Progenitor cell of endocrine pancreas (in vitro differentiated cells): Measurements from ENCODE around the gene CORO1C. TPM values are rescaled to one million over a fixed set of nuclear protein-coding genes. Genes with fewer than 3 reads are reported as not detected.

Source experiments
- DNase-seq: peaks from one replicate; pipeline ENCODE4 v3.0.0; 2021; ENCODE audit warnings: low spot score; ENCODE audit not compliant: unreplicated experiment
- H3K27ac Mint-ChIP-seq: 2 replicates; pipeline ENCODE4 v1.8.0; 2021; ENCODE audit warnings: mild to moderate bottlenecking, moderate library complexity, mixed read lengths
- H3K27me3 Mint-ChIP-seq: 2 replicates; pipeline ENCODE4 v1.8.0; 2021; ENCODE audit warnings: mixed read lengths
- H3K36me3 Mint-ChIP-seq: 2 replicates; pipeline ENCODE4 v1.8.0; 2022; ENCODE audit warnings: mixed read lengths; ENCODE audit not compliant: insufficient read depth
- H3K4me1 Mint-ChIP-seq: 2 replicates; pipeline ENCODE4 v1.8.0; 2021; ENCODE audit warnings: low read depth, mixed read lengths
- H3K4me3 Mint-ChIP-seq: 2 replicates; pipeline ENCODE4 v1.8.0; 2021; ENCODE audit warnings: low read depth, mild to moderate bottlenecking, moderate library complexity, mixed read lengths
- H3K9me3 Mint-ChIP-seq: 2 replicates; pipeline ENCODE4 v1.8.0; 2021; ENCODE audit warnings: low read depth, mixed read lengths
- total RNA-seq: library from RNA; stranded (reverse); gene quantifications from 2 replicates; pipeline ENCODE4 v1.2.1, GENCODE V29; 2021
- TF ChIP-seq, protein P1 (sequence below): fragments of 200-600 bp; sonication (generic); IDR thresholded peaks from one replicate; pipeline ENCODE4 v1.5.0; 2021; ENCODE audit warnings: antibody characterized with exemption, mild to moderate bottlenecking; ENCODE audit not compliant: unreplicated experiment

The CORO1C gene
- total RNA-seq, 1 donor from 2014 or later: 68.3 TPM

GRCh38 chr12:108653922-108654321 lies 77.4 kb downstream of the CORO1C start:
- no peak for DNase-seq
- no peaks in the 10 kb centered on the region for H3K27me3 Mint-ChIP-seq
- TF ChIP-seq, protein P1, sequence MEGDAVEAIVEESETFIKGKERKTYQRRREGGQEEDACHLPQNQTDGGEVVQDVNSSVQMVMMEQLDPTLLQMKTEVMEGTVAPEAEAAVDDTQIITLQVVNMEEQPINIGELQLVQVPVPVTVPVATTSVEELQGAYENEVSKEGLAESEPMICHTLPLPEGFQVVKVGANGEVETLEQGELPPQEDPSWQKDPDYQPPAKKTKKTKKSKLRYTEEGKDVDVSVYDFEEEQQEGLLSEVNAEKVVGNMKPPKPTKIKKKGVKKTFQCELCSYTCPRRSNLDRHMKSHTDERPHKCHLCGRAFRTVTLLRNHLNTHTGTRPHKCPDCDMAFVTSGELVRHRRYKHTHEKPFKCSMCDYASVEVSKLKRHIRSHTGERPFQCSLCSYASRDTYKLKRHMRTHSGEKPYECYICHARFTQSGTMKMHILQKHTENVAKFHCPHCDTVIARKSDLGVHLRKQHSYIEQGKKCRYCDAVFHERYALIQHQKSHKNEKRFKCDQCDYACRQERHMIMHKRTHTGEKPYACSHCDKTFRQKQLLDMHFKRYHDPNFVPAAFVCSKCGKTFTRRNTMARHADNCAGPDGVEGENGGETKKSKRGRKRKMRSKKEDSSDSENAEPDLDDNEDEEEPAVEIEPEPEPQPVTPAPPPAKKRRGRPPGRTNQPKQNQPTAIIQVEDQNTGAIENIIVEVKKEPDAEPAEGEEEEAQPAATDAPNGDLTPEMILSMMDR: no peak
- no peak overlapping the region for H3K4me3 Mint-ChIP-seq
- H3K27ac Mint-ChIP-seq: no peak overlapping the region
- no peaks in the 10 kb centered on the region for H3K9me3 Mint-ChIP-seq
- H3K4me1 Mint-ChIP-seq: peaks cover 5% of the 10 kb centered on the region
- peaks cover 21% of the 10 kb centered on the region for H3K36me3 Mint-ChIP-seq

DNA sequence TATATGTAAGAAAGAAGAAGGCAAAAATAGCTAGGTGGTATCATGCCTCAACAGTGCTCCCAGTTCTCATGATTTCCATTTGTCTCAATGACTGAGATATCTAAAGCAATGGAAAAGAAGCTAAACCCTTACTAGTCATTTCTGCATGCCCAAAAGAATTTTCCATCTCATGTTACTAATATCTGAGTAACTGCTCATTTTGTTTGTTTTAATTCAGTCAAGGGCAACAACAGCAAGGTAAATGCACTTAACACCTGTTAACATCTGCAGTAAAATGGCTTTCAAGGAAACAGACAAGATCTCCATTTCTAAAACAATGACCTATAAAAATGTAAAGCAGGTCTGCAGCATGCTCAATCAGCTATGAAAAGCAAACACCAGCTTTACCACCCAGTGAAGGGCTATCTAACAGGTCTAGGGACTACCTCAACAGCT lies 78.2 kb downstream of the CORO1C start:
- TF ChIP-seq, protein P1: no peak
- Mint-ChIP-seq H3K27ac (no peak overlapping the region), H3K36me3 (peaks cover 22% of the 10 kb centered on the region), H3K4me3 (no peak overlapping the region), H3K27me3 (no peaks in the 10 kb centered on the region), H3K4me1 (peaks cover 5% of the 10 kb centered on the region), H3K9me3 (no peaks in the 10 kb centered on the region)
- no peak for DNase-seq

GRCh38 chr12:108650083-108650482 lies 81.2 kb downstream of the CORO1C start:
- peaks cover 20% of the 10 kb centered on the region for H3K36me3 Mint-ChIP-seq
- TF ChIP-seq, protein P1: no peak

GRCh38 chr12:108649669-108650068 lies 81.6 kb downstream of the CORO1C start:
- Mint-ChIP-seq H3K27ac (no peak overlapping the region), H3K4me3 (no peak overlapping the region), H3K27me3 (no peaks in the 10 kb centered on the region), H3K4me1 (peaks cover 5% of the 10 kb centered on the region), H3K9me3 (no peaks in the 10 kb centered on the region), H3K36me3 (peaks cover 19% of the 10 kb centered on the region)
- TF ChIP-seq, protein P1: no peak
- no peak for DNase-seq

More at GRCh38 chr12:108650083-108650482, 81.2 kb downstream of the CORO1C start:
- DNase-seq: no peak
- Mint-ChIP-seq H3K27ac (no peak overlapping the region), H3K9me3 (no peaks in the 10 kb centered on the region), H3K4me3 (no peak overlapping the region), H3K27me3 (no peaks in the 10 kb centered on the region), H3K4me1 (peaks cover 5% of the 10 kb centered on the region)

DNA sequence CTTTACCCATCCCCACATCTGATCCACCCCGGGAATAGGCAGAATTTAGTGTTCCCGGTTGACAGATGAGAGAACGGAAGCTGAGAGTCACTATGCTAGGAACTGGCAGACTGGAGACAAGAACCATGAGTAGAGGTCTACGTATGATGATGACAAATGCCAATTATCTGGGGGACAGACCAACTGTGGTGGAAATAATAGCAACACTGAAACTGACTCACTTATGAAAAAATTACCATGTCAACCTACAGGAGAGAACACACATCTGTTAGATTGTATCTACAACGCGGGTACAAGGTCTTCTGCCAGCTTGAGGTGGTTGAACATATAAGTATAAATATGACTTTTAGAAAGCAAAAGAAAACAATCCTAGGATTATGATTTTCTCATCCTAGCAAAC lies 82.2 kb downstream of the CORO1C start:
- no peak overlapping the region for H3K27ac Mint-ChIP-seq
- no peaks in the 10 kb centered on the region for H3K9me3 Mint-ChIP-seq
- H3K4me1 Mint-ChIP-seq: peaks cover 5% of the 10 kb centered on the region
- peaks cover 19% of the 10 kb centered on the region for H3K36me3 Mint-ChIP-seq
- no peaks in the 10 kb centered on the region for H3K27me3 Mint-ChIP-seq
- DNase-seq: no peak
- TF ChIP-seq, protein P1: no peak
- H3K4me3 Mint-ChIP-seq: no peak overlapping the region
